Activated naive CD4-positive, alpha-beta T cell treated with anti-CD3 and anti-CD28 coated beads, Interleukin-2, amount 50 U/mL, for 72 hours (primary cell): ENCODE results near the gene MICB. TPM values are rescaled to one million over a fixed set of nuclear protein-coding genes. Genes with fewer than 3 reads are reported as not detected.
"Not testable (repeated sequence)": the region's sequence is repeated elsewhere in the genome, so short reads cannot be mapped to it uniquely, and the experiment has no call there.

Source experiments
- ATAC-seq, 2 donors: fragments of 150-1000 bp; cut with Tn5 transposase; 2 replicates each; pipeline ENCODE4 v1.10.0; 2021; ENCODE audit warnings: mild to moderate bottlenecking in 2 of 2, moderate library complexity in 2 of 2
- DNase-seq, 2 donors: peaks; one replicate each; pipeline ENCODE4 v3.0.0; 2021 to 2022; ENCODE audit warnings: low spot score in 2 of 2
- H3K27ac Mint-ChIP-seq, 2 donors: one replicate each; pipeline ENCODE4 v1.8.0; 2022; ENCODE audit warnings: mild to moderate bottlenecking in 2 of 2, mixed read lengths in 2 of 2
- H3K36me3 Mint-ChIP-seq, 2 donors: one replicate each; pipeline ENCODE4 v1.8.0; 2022; ENCODE audit warnings: mixed read lengths in 2 of 2
- H3K9me3 Mint-ChIP-seq, 2 donors: one replicate each; pipeline ENCODE4 v1.8.0; 2022; ENCODE audit warnings: mixed read lengths in 2 of 2
- total RNA-seq, 2 donors: library from RNA; stranded (reverse); gene quantifications; one replicate each; pipeline ENCODE4 v1.2.3, GENCODE V29; 2022

The MICB gene
- total RNA-seq, 2 donors from 2014 or later = 20.3 to 35.2 TPM

- not testable (repeated sequence) for H3K36me3 Mint-ChIP-seq, DNase-seq, ATAC-seq, H3K9me3 Mint-ChIP-seq
- H3K27ac Mint-ChIP-seq = peak overlapping the region in 1 of 2 donors; percentile 76
Observed at GRCh38 chr6:31487674-31488073, 10.3 kb upstream of the MICB start.

- Mint-ChIP-seq H3K9me3 (no peaks in the 10 kb centered on the region), H3K27ac (no peak overlapping the region), H3K36me3 (peaks cover 0 to 3% of the 10 kb centered on the region in 2 donors)
- DNase-seq (no peak), ATAC-seq (no peak)
Observed at GRCh38 chr6:31489086-31489485, 8.9 kb upstream of the MICB start.

DNA sequence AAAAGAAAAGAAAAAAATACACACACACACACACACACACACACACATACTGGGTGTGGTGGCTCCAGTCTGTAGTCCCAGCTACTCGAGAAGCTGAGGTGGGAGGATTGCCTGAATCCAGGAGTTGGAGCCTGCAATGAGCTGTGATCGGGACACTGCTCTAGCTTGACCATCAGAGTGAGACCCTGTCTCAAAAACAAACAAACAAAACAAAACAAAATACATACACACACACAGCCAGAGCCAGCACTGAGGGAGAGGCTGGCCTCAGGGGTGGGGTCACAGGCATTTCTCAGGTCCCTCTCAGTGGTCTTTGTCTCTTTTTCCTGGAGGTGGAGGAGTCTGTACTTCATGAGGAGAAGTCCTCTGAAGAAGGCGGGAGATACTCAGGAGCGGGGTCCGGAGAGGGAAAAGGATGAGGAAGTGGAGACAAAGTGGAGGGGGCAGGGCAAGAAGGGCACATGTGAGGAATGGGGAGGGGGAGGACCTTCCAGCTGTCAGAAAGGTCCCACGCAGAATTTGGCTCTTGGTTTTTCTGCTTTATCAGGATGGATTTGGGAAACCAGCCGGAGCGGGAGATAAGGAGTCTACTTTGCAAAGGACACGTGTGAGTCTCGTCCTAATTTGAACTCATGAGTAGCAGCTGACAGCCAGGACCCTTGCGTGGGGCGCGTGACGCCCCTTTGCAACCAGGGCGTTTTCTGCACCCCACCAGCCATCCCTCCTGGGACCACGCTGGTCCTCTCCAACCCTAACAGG, 7.7 kb upstream of the MICB start:
- H3K36me3 Mint-ChIP-seq = peaks cover 10 to 12% of the 10 kb centered on the region in 2 donors
- DNase-seq (no peak), ATAC-seq (no peak)
- peak overlapping the region in 1 of 2 donors; percentile 56 for H3K27ac Mint-ChIP-seq
- H3K9me3 Mint-ChIP-seq = no peaks in the 10 kb centered on the region

DNA sequence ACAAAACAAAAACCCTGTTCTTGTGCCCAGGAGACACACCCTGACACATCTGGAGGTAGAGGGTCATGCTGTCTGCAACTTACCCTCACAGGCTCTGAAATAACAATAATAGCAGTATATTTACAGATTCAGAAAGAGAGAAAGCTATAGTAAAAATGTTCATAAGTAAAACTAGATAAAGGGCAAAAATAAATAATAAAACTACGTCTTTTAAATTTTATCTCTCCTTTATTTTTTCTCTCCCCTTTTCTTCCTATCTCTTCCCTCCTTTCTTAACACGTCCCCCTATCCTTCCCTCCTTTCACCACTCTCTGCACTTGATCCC, 4.4 kb upstream of the MICB start:
- not testable (repeated sequence) for ATAC-seq, DNase-seq, H3K9me3 Mint-ChIP-seq
- H3K36me3 Mint-ChIP-seq = peaks cover 14 to 16% of the 10 kb centered on the region in 2 donors
- H3K27ac Mint-ChIP-seq = peak overlapping the region in 1 of 2 donors; percentile 86

GRCh38 chr6:31493875-31494694, 3.9 kb upstream of the MICB start:
- H3K9me3 Mint-ChIP-seq = no peaks in the 10 kb centered on the region
- H3K36me3 Mint-ChIP-seq = peaks cover 19 to 20% of the 10 kb centered on the region in 2 donors
- H3K27ac Mint-ChIP-seq = peak overlapping the region; percentile 86 to 94
- peak; percentile 47 to 63 for ATAC-seq
- DNase-seq = peak; percentile 76 to 82

DNA sequence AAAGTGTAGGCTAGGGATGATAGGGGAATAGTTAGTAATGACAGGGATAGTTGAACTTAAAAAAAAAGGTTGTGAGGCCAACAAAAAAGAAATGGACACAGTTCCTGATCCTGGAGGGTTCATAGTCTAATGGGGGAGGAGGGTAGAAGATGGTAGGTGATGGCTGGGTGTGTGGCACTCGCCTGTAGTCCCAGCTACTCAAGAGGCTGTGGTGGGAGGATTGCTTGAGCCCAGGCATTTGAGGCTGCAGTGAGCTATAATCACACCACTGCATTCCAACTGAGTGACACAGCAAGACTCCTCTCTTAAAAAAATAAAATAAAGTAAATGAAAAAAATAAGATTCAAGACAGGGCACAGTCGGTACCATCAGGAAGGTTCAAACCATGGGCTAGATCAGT, 2.4 kb upstream of the MICB start:
- H3K27ac Mint-ChIP-seq = peak overlapping the region; percentile 86 to 94
- DNase-seq (no peak), ATAC-seq (no peak)
- no peaks in the 10 kb centered on the region for H3K9me3 Mint-ChIP-seq
- peaks cover 19 to 20% of the 10 kb centered on the region in 2 donors for H3K36me3 Mint-ChIP-seq

- not testable (repeated sequence) for DNase-seq, H3K9me3 Mint-ChIP-seq, ATAC-seq
- Mint-ChIP-seq H3K36me3 (peaks cover 19 to 20% of the 10 kb centered on the region in 2 donors), H3K27ac (peak overlapping the region; percentile 55 to 78)
Observed at GRCh38 chr6:31496826-31497225, 1.1 kb upstream of the MICB start.

DNA sequence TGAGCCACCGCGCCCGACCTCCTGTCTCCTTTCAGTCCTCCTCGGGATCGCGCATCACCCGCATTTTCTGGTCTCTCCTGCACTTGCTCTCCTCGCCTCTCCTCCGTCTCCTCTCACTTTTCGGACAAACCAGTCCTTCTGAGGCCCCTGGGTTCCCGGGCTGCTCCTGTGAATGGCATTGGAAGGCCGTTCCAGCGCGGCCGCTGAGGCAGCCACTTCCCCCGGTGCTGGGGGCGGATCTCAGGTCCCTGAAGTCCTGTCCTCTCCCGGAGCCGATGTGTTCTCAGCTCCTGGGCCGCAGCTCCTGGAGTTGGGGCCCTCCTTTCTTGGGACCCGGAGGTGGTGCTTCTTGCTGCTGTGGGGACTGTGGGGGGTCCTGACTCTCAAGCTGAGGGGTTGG, 803 bp downstream of the MICB start:
- no peaks in the 10 kb centered on the region for H3K9me3 Mint-ChIP-seq
- no peak for ATAC-seq

GRCh38 chr6:31499648-31500047, 1.7 kb downstream of the MICB start:
- ATAC-seq, DNase-seq, H3K9me3 Mint-ChIP-seq: not testable (repeated sequence)
- Mint-ChIP-seq H3K36me3 (peaks cover 12 to 14% of the 10 kb centered on the region in 2 donors), H3K27ac (peak overlapping the region in 1 of 2 donors; percentile 78)

More for the DNA sequence above, 803 bp downstream of the MICB start:
- DNase-seq = no peak
- peak overlapping the region; percentile 78 to 85 for H3K27ac Mint-ChIP-seq
- peaks cover 19 to 20% of the 10 kb centered on the region in 2 donors for H3K36me3 Mint-ChIP-seq

GRCh38 chr6:31502586-31502985, 4.6 kb downstream of the MICB start:
- H3K9me3 Mint-ChIP-seq = no peaks in the 10 kb centered on the region
- no peak overlapping the region for H3K27ac Mint-ChIP-seq
- no peak for DNase-seq
- no peak for ATAC-seq
- peaks cover 5 to 9% of the 10 kb centered on the region in 2 donors for H3K36me3 Mint-ChIP-seq

DNA sequence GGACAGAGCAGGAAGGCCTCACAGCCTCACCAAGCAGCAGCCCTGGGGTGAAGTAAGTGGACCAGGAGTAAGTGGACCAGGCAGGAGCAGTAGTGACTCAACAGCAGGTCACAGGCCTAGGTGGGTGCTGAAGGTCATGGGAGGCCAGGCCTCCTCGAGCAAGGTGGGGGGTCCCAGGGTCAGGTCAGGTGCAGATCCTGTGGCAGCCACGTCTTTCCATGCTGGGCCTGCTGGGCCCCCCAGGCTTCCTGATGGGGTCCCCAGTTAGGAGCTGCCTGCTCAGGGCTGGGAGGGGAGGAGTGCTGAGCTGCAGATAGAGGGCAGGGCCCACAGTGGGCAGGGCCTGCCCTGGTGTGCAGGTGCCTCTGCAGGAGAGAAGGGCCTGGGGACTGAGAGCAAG, 11.1 kb downstream of the MICB start:
- not testable (repeated sequence) for ATAC-seq, H3K9me3 Mint-ChIP-seq, H3K27ac Mint-ChIP-seq, DNase-seq
- peaks cover 8 to 19% of the 10 kb centered on the region in 2 donors for H3K36me3 Mint-ChIP-seq

GRCh38 chr6:31510007-31510406, 12.1 kb downstream of the MICB start:
- DNase-seq (no peak), ATAC-seq (no peak)
- H3K27ac Mint-ChIP-seq = no peak overlapping the region
- H3K9me3 Mint-ChIP-seq = no peaks in the 10 kb centered on the region
- peaks cover 8 to 19% of the 10 kb centered on the region in 2 donors for H3K36me3 Mint-ChIP-seq

- Mint-ChIP-seq H3K36me3 (peaks cover 7 to 12% of the 10 kb centered on the region in 2 donors), H3K9me3 (no peaks in the 10 kb centered on the region), H3K27ac (no peak overlapping the region)
- ATAC-seq (no peak), DNase-seq (no peak)
Observed at GRCh38 chr6:31513456-31514165, 15.7 kb downstream of the MICB start.

GRCh38 chr6:31521835-31522234, 23.9 kb downstream of the MICB start:
- no peak for ATAC-seq
- no peak for DNase-seq
- Mint-ChIP-seq H3K9me3 (no peaks in the 10 kb centered on the region), H3K36me3 (no peaks in the 10 kb centered on the region), H3K27ac (no peak overlapping the region)

- no peak for ATAC-seq
- Mint-ChIP-seq H3K27ac (no peak overlapping the region), H3K36me3 (peaks cover 5 to 10% of the 10 kb centered on the region in 2 donors), H3K9me3 (no peaks in the 10 kb centered on the region)
- no peak for DNase-seq
Observed at GRCh38 chr6:31525553-31525931, 27.6 kb downstream of the MICB start.

DNA sequence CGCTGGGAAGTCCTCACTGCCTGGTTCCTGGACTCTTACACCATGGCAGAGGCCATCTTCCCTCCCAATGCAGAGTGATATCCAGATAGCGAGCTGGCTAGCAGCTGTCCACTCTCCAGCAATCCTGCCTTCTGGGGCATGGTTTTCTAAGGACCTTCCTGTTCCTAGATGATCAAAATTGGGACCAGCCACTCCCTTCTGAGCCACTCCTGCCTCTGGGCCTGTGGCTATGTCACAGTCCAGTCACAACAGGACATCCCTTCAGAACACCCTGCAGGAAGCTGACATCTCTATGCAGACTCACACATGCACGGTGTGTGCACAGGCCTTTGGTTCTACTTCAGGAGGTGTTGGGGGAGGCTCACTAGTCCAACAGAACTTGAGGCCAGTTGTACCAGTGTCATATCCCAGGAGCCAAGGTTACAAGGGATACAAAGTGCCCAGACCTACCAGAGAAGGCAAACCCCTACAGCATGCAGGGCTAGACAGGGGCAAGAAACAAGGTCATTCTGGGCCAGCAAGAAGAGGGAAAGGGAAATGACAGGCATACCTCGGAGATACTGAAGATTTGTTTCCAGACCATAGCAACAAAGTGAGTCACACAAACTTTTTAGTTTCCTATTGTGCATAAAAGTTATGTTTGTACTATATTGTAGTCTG, 28.1 kb downstream of the MICB start:
- peak in 1 of 2 donors; percentile 47 for DNase-seq
- Mint-ChIP-seq H3K36me3 (peaks cover 9 to 15% of the 10 kb centered on the region in 2 donors), H3K9me3 (no peaks in the 10 kb centered on the region), H3K27ac (peak overlapping the region in 1 of 2 donors; percentile 10)
- peak in 1 of 2 donors; percentile 14 for ATAC-seq
